Natural killer cell (primary cell): ENCODE measurements around the gene SERTAD2. TPM values are rescaled to one million over a fixed set of nuclear protein-coding genes. Genes with fewer than 3 reads are reported as not detected.
A peak's percentile ranks its signal among the peaks of the same experiment; 100 is the strongest.

Source experiments
- ATAC-seq, 3 donors: fragments of 150-1000 bp in 2 of 3; fragments of 200-7000 bp in 1 of 3; cut with Tn5 transposase; 1 replicate in 1 of 3; 2 replicates in 2 of 3; pipeline ENCODE4 v1.10.0; 2021; ENCODE audit warnings: mild to moderate bottlenecking in 2 of 3, moderate library complexity in 2 of 3
- DNase-seq, 2 donors: peaks; one replicate each; pipeline versions ENCODE4 v3.0.0 to v3.0.0-alpha.2; 2013 to 2021; ENCODE audit warnings: mixed read lengths in 1 of 2
- H3K27ac ChIP-seq: one replicate; pipeline ENCODE4 v1.5.1; 2013; ENCODE audit warnings: mild to moderate bottlenecking, low read length
- H3K27me3 ChIP-seq: one replicate; pipeline ENCODE4 v1.6.1; 2013; ENCODE audit warnings: low read length; ENCODE audit not compliant: control insufficient read depth, insufficient read depth
- H3K36me3 ChIP-seq: one replicate; pipeline ENCODE4 v1.6.1; 2013; ENCODE audit warnings: low read length; ENCODE audit not compliant: control insufficient read depth, insufficient read depth
- H3K4me1 ChIP-seq: one replicate; pipeline ENCODE4 v1.6.1; 2013; ENCODE audit warnings: low read length; ENCODE audit not compliant: control insufficient read depth, insufficient read depth
- H3K4me3 ChIP-seq: one replicate; pipeline ENCODE4 v1.5.1; 2013; ENCODE audit warnings: low read length
- H3K9me3 ChIP-seq: one replicate; pipeline ENCODE4 v1.6.1; 2013; ENCODE audit warnings: low read length; ENCODE audit not compliant: control insufficient read depth, insufficient read depth
- H3K27ac Mint-ChIP-seq, 2 donors: one replicate each; pipeline ENCODE4 v1.8.0; 2022; ENCODE audit warnings: mild to moderate bottlenecking in 2 of 2, mixed read lengths in 2 of 2, moderate library complexity in 1 of 2
- H3K27me3 Mint-ChIP-seq, 2 donors: one replicate each; pipeline ENCODE4 v1.8.0; 2022; ENCODE audit warnings: low read depth in 2 of 2, mixed read lengths in 2 of 2
- H3K36me3 Mint-ChIP-seq: one replicate; pipeline ENCODE4 v1.8.0; 2022; ENCODE audit warnings: mixed read lengths
- H3K4me1 Mint-ChIP-seq, 2 donors: one replicate each; pipeline ENCODE4 v1.8.0; 2022; ENCODE audit warnings: mixed read lengths in 2 of 2
- H3K4me3 Mint-ChIP-seq: one replicate; pipeline ENCODE4 v1.8.0; 2022; ENCODE audit warnings: mild to moderate bottlenecking, moderate library complexity, mixed read lengths
- H3K9me3 Mint-ChIP-seq, 2 donors: one replicate each; pipeline ENCODE4 v1.8.0; 2022; ENCODE audit warnings: mixed read lengths in 2 of 2
- WGBS: methylation state at CpG from one replicate; pipeline ENCODE4 v1.1.7; 2013; ENCODE audit warnings: missing lambda C conversion rate; ENCODE audit not compliant: insufficient coverage; 5-methylcytosine and 5-hydroxymethylcytosine counted together
- intact Hi-C: fragments of 100-400 bp; cut with micrococcal nuclease; formaldehyde crosslinking; loops from one replicate; pipeline ENCODE4 v1.14.2; 2022
- total RNA-seq, 4 donors: library from RNA; stranded (reverse); fragments of 120-200 nt in 1 of 4; gene quantifications; one replicate each; pipeline versions ENCODE4 v1.2.3 to v1.2.4, GENCODE V29; 2013 to 2022
- TF ChIP-seq, protein P1 (sequence below): fragments of 200-600 bp; IDR thresholded peaks from one replicate; pipeline ENCODE4 v1.8.0; 2022; ENCODE audit warnings: antibody characterized with exemption

Gene SERTAD2
- total RNA-seq, 3 donors from 2014 or later (not counting 1 experiment from before 2014, with no cell fraction given): 45.6 to 71.2 (median 55.8) TPM

DNA sequence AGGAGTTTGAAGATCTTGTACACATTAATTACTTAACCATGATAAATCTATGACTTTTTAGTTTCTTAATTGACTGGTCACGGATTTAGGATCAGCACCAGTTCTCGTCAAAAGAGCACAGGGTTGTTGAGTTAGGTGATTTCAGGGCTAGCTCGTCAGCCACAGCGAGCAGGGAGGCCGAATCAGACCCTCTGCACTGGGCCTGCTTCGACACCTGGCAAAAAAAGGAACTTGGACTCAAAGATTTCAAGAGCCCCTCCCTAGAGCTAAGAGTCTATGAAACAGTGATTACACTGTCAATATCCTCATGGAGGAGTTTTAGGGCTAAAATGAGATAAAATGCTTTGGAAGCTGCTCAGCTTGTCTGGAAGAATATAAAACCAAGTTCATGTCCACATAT, 4.6 kb upstream of the SERTAD2 start:
- no peaks in the 10 kb centered on the region for H3K36me3 ChIP-seq
- DNase-seq (no peak), ATAC-seq (no peak)
- no peak overlapping the region for H3K4me3 Mint-ChIP-seq
- no peak overlapping the region for H3K27ac Mint-ChIP-seq
- H3K9me3 Mint-ChIP-seq: no peaks in the 10 kb centered on the region
- H3K36me3 Mint-ChIP-seq: no peaks in the 10 kb centered on the region
- TF ChIP-seq, protein P1, sequence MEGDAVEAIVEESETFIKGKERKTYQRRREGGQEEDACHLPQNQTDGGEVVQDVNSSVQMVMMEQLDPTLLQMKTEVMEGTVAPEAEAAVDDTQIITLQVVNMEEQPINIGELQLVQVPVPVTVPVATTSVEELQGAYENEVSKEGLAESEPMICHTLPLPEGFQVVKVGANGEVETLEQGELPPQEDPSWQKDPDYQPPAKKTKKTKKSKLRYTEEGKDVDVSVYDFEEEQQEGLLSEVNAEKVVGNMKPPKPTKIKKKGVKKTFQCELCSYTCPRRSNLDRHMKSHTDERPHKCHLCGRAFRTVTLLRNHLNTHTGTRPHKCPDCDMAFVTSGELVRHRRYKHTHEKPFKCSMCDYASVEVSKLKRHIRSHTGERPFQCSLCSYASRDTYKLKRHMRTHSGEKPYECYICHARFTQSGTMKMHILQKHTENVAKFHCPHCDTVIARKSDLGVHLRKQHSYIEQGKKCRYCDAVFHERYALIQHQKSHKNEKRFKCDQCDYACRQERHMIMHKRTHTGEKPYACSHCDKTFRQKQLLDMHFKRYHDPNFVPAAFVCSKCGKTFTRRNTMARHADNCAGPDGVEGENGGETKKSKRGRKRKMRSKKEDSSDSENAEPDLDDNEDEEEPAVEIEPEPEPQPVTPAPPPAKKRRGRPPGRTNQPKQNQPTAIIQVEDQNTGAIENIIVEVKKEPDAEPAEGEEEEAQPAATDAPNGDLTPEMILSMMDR: no peak
- no peaks in the 10 kb centered on the region for H3K27me3 ChIP-seq
- intact Hi-C loops: no loop called here
- H3K27ac ChIP-seq: peak overlapping the region; percentile 63
- H3K4me3 ChIP-seq: no peak overlapping the region
- H3K27me3 Mint-ChIP-seq: no peaks in the 10 kb centered on the region
- peaks cover 15 to 17% of the 10 kb centered on the region in 2 donors for H3K4me1 Mint-ChIP-seq
- peaks cover 18% of the 10 kb centered on the region for H3K4me1 ChIP-seq
- WGBS: 67% methylated on average over 6 of the region's 6 CpGs
- H3K9me3 ChIP-seq: no peaks in the 10 kb centered on the region

DNA sequence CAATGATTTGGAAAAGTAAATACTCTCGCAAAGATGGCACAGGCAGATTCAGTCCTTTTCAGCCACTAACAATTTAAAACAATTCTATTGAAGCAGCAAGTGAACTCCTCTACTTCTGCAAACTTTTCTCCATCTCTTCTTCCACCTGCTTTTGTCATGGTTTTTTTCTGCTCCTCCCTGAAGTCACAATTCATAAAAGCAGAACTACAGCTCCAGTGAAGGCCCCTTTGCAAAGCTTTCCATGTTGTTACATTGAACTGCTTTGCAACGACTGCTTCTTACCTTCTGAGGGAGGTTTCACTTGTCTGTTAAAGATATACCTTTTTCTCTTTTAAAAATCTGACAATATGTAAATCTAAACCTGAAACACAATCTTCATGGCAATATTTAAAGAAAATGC, 3.7 kb upstream of the SERTAD2 start:
- H3K4me3 ChIP-seq: no peak overlapping the region
- no peaks in the 10 kb centered on the region for H3K36me3 ChIP-seq
- Mint-ChIP-seq H3K9me3 (no peaks in the 10 kb centered on the region), H3K4me3 (no peak overlapping the region), H3K27me3 (no peaks in the 10 kb centered on the region), H3K4me1 (peaks cover 22% of the 10 kb centered on the region in 2 donors), H3K36me3 (no peaks in the 10 kb centered on the region), H3K27ac (no peak overlapping the region)
- no peak for ATAC-seq
- 73% methylated on average over 1 of the region's 2 CpGs for WGBS
- intact Hi-C loops: no loop called here
- no peaks in the 10 kb centered on the region for H3K9me3 ChIP-seq
- H3K27ac ChIP-seq: peak overlapping the region; percentile 63
- peaks cover 23% of the 10 kb centered on the region for H3K4me1 ChIP-seq
- H3K27me3 ChIP-seq: no peaks in the 10 kb centered on the region
- TF ChIP-seq, protein P1: no peak
- DNase-seq: peak in 1 of 2 donors; percentile 19

DNA sequence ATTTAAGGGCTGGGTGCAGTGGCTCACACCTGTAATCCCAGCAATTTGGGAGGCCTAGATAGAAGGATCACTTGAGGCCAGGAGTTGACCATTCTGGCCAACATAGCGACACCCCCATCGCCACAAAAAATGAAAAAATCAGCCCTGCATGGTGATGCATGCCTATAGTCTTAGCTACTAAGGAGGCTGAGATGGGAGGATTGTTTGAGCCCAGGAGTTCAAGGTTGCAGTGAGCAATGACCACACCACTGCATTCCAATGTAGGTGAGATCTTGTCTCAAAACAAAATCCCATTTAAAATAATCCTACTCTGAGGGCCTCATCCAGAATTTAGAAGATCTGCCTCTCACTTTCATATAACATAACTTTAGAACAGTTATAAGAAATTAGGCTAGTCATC, 2.7 kb upstream of the SERTAD2 start:
- H3K27me3 Mint-ChIP-seq: no peaks in the 10 kb centered on the region

More for the DNA sequence above, 2.7 kb upstream of the SERTAD2 start:
- Mint-ChIP-seq H3K27ac (peak overlapping the region in 1 of 2 donors; percentile 85), H3K36me3 (no peaks in the 10 kb centered on the region), H3K9me3 (no peaks in the 10 kb centered on the region), H3K4me1 (peaks cover 27 to 28% of the 10 kb centered on the region in 2 donors), H3K4me3 (no peak overlapping the region)
- H3K9me3 ChIP-seq: no peaks in the 10 kb centered on the region
- no peak for DNase-seq
- ATAC-seq: no peak
- H3K4me3 ChIP-seq: no peak overlapping the region
- H3K36me3 ChIP-seq: no peaks in the 10 kb centered on the region
- WGBS: 97% methylated on average over 2 of the region's 2 CpGs
- H3K4me1 ChIP-seq: peaks cover 28% of the 10 kb centered on the region
- TF ChIP-seq, protein P1: no peak
- H3K27ac ChIP-seq: peak overlapping the region; percentile 91
- intact Hi-C loops: no loop called here
- H3K27me3 ChIP-seq: no peaks in the 10 kb centered on the region
